Measurements from ENCODE around the gene PI4KB.
A peak's percentile ranks its signal among the peaks of the same experiment; 100 is the strongest.

PI4KB gene

DNA sequence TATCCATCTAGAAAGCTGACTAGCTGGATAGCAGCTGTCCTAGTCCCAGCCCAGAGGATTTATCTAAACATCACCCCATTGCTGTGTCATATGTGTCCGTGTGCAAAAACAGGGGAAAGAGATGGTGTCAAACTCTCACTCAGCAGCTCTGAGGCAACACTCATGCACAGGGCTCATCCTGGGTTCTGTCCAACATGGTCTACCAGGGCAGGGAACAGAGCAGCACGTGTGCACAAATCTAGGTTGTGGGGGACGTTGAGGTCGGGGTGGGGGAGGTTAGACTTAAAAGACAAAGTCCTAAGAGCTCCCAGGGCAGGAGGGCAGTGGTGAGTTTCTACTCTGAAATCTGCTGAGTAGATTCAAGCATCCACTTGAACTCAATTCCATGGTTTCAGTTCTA lies 16.2 kb downstream of the PI4KB start:
- no peak for DNase-seq

DNA sequence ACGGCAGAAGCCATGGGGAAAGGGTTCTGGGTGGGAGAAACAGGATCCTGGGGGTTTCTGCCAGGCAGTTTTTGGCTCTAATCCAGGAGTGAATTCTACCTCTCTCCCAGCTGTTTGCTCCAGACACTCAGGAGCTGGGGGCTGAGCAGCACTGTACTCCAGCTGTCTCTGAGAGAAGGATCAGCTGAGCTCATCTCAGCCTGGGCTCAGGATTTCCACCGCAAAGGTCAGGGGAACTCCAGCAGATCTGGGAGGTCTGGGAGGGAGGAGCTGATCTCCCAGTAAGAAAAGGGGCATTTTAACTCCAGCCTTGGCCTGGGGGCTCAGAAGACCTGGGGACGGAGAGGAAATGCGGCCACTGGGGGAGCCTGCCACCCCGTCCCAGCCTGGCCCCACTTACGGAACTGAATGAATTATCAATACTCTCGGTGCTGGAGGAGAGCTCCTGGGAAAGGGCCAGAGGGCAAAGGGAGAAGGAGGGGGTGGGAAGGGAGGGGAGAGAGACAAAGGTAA lies 17.3 kb downstream of the PI4KB start:
- no peak for DNase-seq

DNA sequence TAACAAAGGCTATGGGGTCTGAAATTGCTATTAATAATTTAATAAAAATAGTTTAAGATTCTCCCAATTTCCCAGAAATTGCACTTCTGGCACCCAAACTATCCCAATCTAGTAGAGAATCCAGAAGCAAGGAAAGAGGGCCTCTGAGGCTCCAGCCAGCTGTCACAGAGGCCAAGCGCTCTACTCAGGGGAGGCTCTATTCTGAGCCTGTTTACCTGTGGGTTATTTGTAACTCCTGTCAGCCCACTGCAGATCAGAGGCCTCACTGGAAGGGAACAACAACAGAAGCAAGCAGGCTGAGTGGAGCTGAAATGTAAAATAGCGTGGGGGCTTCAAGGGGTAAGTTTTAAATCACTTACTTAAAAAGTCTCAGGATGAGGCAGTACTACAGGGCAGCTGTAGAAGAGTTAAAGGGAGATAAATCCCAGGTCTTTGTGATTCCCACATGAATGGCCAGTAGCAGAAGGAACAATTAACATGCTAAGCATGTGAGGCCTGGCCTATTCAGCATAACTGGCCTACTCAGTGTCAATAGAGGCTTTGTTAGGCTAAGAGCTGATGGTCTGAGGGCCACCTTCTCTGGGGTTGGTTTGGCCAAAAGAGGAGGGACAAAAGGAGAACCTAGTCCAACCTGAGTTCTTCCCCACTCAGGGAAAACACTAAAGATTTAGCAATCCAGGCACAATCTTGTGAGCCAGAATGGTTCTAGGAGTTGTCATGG lies 32.3 kb downstream of the PI4KB start:
- DNase-seq, result no peak

DNA sequence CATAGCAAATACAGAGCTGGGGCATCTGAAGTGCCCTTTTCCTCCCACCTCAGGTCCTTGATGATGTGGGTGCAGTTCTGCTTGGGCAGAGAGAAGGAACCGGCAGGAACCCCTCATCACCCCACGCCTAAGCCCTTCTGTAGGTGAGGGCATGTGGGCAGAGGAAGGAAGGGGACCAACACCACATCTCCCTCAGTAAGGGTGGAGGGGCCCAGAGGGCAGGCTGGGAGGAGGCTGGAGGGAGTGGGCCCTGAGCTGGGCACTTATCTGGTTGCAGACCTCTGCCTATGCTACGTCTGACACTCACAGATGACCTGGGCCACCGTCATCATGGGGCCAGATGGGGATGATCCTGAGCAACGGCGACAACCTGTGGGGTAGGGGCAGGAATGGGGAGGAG lies 34.1 kb downstream of the PI4KB start:
- no peak for DNase-seq

DNA sequence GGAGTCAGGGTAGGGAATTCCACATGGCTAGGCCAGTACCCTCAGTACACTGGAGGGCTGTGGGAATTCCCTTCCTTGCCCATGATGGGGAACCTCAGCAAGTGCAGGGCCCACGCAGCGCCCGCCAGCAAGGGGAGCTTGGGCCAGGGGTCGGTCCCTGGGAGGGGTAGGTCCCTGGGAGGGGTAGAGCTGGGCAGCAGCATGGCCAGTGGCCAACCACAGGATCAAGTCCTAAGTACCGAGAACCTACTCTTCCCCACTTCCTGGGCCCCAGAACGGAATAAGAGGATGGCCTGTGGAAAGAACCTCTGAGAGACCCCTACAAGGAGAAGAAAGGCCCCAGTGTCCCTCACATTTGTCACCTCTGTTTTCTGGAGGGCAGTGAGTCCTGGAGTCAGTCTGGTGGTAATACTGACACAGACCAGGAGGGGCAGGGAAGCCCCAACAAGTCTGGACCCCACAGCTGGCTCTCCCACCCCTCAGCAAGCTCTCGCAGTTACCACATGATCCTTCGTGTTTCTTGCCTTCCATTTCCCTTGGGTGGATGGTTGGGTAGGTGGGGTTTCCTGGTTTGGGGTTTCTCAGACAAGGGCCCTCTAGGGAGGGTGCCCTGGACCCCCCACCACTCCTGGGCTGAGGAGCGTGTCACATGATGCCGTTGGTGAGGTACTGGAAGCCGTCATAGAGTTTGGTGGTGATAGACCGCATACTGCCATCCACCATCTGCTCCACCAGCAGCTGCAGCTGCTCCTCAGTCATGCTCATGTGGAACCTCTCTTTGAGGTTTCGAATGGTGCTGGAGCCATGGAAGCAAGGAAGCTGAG lies 34.8 kb downstream of the PI4KB start:
- no peak for DNase-seq

DNA sequence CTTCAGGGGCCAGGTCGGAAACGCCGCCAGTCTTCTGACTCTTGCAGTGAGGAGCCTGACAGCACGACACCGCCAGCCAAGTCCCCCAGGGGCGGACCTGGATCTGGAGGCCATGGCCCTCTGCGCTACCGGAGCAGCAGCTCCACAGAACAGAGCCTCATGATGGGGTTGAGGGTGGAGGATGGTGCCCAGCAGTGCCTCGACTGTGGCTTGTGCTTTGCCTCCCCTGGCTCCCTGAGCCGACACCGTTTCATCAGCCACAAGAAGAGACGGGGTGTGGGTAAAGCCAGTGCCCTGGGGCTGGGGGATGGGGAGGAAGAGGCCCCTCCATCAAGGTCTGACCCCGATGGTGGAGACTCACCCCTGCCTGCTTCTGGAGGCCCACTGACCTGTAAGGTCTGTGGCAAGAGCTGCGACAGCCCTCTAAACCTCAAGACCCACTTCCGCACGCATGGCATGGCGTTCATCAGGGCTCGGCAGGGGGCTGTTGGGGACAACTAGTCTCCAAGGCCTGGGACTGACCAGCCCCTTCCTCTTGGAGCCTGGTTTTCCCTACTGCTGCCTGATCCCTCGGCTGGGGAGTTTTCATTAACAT lies 36.4 kb downstream of the PI4KB start:
- no peak for DNase-seq

DNA sequence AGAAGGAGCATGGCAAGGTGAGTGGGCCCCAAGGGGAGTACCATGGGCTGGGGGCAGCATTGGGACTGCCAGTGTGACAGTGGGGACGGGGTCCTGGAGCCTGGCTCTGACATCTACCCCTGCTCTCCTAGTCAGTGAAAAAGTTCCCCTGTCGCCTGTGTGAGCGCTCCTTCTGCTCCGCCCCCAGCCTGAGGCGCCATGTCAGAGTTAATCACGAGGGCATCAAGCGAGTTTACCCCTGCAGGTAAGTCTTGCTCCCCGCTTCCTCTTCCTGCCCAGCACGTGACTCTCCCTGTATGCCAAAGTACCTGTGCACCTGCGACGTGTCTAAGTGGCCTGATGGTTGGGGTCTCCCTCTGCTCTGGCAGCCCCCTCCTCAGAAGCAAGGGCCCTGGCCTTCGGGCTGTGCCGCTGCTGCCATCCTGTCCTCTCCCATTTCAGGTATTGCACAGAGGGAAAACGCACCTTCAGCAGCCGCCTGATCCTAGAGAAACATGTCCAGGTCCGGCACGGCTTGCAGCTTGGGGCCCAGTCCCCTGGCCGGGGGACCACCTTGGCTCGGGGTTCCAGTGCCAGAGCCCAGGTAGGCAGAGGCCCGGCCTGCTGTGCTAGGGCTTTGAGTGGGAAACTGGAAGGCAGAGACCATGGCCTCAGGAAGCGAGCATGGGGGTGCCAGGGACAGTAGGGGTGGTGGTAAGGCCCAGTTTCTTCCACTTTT lies 37.1 kb downstream of the PI4KB start:
- DNase-seq, result no peak

DNA sequence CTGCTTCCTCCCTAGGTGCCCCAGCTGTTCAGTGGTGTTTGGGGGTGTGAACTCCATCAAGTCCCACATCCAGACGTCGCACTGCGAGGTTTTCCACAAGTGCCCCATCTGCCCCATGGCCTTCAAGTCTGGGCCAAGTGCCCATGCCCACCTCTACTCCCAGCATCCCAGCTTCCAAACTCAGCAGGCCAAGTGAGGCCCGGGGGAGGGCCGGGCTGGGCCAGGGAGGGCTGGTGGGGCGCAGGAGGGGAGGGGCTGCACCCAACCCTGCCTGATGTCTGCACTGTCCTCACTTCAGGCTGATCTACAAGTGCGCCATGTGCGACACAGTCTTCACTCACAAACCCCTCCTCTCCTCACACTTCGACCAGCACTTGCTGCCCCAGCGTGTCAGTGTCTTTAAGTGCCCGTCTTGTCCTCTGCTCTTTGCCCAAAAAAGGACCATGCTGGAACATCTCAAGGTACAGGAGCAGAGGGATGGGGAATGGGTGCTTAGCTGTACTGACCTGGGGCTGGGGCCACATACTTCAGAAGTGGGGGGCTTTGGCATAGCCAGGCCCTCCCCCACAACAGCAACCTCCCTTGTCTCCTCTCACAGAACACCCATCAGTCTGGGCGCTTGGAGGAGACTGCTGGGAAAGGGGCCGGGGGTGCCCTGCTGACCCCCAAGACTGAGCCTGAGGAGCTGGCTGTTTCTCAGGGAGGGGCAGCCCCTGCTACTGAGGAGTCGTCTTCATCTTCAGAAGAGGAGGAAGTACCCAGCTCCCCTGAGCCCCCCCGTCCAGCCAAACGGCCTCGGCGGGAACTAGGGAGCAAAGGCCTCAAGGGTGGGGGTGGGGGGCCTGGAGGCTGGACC lies 37.9 kb downstream of the PI4KB start:
- DNase-seq, result no peak

DNA sequence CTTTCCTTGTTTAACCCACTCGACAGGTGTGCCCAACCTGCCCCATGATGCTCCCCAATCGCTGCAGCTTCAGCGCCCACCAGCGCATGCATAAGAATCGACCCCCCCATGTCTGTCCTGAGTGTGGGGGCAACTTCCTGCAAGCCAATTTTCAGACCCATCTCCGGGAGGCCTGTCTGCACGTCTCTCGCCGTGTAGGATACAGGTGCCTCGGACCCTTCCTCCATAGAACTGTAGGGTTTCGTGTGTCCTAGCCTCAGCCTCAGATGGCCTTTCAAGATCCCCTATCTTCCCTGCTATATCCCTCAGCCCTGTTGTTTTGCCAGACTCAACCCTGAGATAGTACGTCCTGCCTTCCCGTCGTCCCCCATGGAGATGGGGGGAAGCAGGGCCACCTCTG lies 38.7 kb downstream of the PI4KB start:
- no peak for DNase-seq

DNA sequence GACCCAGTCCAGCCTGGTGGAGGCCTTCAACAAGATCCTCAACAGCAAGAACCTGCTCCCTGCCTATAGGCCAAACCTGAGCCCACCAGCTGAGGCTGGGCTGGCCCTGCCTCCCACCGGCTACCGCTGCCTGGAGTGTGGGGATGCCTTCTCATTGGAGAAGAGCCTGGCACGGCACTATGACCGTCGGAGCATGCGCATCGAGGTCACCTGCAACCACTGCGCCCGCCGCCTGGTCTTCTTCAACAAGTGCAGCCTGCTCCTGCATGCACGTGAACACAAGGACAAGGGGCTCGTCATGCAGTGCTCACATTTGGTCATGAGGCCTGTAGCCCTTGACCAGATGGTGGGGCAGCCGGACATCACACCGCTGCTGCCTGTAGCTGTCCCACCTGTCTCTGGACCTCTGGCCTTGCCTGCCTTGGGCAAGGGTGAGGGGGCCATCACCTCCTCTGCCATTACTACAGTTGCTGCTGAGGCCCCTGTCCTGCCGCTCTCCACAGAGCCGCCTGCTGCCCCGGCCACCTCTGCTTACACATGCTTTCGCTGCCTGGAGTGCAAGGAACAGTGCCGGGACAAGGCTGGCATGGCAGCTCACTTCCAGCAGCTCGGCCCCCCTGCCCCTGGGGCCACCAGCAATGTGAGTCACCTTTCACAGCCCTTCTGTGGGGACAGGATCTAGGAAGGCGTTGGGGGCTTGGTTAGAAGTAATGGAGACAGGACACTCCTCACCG lies 39.3 kb downstream of the PI4KB start:
- no peak for DNase-seq

DNA sequence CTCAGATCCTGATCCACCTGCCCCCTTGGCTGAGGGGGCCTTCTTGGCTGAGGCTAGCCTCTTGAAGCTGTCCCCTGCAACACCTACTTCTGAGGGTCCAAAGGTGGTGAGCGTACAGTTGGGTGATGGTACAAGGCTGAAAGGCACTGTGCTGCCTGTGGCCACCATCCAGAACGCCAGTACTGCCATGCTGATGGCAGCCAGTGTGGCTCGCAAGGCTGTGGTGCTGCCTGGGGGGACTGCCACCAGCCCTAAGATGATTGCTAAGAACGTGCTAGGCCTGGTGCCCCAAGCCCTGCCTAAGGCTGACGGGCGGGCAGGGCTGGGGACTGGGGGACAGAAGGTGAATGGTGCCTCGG lies 39.9 kb downstream of the PI4KB start:
- DNase-seq, result no peak

DNA sequence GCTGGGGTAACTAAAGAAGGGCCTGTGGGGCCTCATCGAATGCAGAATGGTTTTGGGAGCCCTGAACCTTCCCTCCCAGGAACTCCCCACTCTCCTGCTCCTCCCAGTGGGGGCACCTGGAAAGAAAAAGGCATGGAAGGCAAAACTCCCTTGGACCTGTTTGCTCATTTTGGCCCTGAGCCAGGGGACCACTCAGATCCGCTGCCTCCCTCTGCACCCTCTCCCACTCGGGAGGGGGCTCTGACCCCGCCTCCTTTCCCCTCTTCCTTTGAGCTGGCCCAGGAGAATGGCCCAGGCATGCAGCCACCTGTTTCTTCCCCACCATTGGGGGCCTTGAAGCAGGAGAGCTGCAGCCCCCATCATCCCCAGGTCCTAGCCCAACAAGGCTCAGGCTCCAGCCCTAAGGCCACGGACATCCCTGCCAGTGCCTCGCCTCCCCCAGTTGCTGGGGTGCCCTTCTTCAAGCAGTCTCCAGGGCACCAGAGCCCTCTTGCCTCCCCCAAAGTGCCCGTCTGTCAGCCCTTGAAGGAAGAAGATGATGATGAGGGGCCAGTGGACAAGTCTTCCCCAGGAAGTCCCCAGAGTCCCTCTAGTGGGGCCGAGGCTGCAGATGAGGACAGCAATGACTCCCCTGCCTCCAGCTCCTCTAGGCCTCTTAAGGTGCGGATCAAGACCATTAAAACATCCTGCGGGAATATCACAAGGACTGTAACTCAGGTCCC lies 40.4 kb downstream of the PI4KB start:
- DNase-seq, result no peak

DNA sequence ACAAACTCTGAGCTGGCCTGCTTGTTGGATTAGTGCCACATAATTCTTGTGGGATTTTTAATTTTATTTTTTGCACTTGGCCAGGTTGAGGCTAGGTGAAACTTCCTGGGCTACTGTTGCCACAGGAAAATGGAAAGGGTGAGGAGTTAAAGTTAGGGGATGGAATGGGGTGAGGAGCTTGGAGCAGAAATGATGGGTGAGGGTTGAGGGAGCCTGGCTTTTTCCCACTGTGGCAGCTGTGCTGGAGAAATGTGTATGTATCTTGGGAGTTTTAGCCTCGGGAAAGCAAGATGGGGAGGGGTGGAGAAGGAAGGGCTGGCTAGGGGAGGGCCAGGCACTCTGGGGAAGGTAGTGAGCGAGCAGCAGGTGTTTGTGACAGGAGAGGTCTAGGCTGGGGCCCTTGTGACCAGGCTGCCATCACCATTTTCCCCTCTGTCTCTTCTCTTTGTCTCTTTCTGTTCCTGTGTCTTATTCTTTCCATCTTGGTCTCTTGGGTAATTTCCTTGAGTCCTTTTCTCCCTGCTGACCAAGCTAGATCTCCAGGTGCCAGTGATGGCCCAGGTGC lies 43.1 kb downstream of the PI4KB start:
- DNase-seq, result no peak

DNA sequence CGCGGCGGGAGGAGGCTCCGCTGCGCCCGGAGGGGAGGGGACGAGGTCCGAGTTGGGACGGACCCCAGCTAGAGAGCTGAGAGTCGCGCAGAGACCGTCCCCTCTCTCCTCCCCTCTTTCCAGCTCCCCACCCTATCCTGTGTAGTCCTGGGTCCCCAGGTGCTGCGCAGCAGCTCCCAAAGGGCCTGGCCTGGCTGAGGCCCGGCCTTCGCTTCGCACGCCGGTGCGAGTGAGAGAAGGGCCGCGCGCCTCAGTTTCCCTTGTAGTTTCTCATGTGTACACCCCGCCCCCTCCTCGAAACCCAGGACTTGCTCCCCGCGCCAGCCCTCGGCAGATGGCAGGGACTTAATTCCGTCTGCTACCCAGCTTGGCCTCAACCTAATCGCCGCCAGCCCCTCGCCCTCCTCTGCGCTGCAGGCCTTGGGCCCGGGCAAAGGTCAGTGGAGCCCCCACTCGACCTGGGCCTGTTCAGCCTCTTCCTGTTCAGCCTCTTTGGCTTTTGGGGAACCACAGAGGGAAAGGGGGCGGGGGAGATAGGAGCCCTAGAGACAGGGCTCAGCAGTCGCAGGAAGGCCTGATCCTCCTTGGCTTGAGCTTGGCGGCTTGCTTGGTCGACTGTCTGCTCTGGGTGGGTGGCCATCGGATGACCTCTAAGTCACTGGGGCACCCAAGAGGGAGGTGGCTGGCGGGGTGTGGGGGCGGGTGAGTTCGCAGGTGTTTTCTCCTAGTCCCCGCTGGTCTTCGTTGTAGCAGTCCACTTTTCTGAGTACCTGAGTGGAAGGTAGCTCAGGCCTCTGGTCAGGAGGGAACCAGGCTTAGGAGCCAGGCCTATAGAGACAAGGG lies 44.1 kb downstream of the PI4KB start:
- peak; percentile 31 for DNase-seq

DNA sequence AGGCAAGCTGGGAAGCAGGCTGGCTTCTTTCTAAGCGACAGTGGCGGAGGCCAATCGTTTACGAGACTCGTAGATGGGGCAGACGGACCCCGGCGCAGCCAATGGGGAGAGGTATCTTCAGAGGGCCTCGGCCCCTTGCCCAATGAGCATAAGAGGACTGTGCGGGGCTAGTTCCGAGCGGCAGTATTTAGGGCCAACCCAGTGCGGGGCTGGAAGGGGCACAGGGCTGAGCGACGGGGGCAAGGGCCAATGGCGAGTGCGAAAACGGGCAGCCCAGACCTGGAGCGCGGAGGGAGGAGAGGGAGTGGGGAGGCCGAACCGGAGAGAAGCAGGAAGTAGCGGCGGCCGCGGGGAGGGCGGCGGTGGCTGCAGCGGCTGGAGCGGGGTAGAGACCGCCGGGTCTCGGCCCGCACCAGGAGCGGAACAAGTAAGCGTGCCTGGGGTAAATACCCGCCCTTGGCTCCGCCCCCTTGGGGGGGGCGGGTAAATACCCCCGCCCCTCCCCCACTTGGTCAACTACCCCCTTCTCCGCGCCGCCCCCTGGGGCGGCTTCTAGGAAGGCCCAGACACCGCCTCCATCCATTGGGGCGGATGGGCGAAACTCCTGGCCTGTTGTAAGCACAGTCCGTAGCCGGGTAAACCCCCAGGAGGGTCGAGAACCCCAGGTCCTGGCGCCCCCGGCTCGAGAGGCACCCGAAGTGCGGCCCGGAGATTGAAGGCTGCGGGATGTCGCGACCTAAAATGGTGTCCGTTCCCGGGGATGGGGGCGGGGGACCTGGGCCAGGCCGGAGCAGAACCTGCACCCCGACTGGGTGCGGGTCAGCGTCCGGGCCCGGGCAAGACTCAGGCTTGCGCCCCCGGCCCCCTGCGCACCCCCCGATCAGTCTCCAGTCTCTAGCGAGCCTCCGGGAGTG lies 45.0 kb downstream of the PI4KB start, which contains the start of gene ZNF687:
ZNF687 (plus strand) TSS at position 331 of the 914 bp plus-strand sequence. CDS start 3,993 bp downstream, outside the sequence.
- peak; percentile 99 for DNase-seq

DNA sequence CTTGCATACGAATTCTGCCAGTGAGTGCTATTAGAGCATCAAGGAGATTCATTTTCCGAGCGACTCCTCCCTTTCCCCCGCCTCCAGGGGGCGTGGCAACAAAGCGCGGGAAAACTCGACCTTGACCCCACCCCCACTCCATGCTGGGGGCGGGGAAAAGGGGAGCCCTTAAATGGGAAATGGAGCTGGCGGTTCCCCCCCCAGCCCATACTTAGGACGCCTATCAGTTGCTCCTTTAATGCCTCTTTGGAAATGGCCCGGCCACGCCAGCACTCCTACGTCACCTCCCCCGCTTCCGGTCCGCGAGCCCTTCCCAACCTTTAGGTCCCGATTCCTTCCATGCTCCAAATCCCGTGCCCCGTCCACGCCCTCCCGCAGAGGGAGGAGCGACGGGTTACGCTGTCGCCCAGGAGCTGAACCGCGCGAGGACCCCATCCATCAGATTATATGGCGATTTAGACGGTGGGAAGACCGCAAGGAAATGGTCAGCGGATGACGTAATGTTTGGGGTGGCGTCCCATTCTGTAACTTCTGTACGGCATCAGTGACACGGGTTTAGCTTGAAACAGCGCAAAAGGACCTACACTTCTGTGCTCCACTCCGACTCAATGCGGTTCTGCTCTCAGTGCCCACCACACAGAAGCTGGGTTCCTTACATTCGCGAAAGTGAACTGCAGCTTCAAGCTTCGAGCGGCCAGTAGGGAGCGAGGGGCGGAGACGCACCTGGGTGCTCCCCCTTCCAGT lies 45.8 kb downstream of the PI4KB start:
- DNase-seq, result peak; percentile 95

DNA sequence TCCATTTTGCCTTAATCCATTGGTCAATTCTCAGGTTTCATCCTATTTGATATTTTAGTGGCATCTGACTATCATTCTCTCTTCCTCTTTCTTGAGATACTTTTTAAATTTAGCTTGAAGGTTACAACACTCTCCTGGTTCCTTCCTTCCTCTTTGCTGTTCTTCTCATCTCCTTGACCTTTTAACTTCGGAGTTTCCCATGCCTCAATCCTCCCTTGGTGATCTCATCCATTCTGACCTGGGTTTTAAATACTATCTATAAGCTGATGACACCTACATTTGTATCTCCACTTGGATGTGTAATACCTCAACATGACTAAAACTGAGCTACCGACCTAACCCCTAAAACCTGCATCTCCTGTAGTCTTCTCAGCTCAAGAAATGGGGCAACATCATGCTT lies 50.0 kb downstream of the PI4KB start:
- peak; percentile 86 for DNase-seq

Measured in GF-D8 (cell line).